ENCODE measurements around the gene PRB2.
"Not testable (repeated sequence)": the region's sequence is repeated elsewhere in the genome, so short reads cannot be mapped to it uniquely, and the experiment has no call there.

Gene PRB2

DNA sequence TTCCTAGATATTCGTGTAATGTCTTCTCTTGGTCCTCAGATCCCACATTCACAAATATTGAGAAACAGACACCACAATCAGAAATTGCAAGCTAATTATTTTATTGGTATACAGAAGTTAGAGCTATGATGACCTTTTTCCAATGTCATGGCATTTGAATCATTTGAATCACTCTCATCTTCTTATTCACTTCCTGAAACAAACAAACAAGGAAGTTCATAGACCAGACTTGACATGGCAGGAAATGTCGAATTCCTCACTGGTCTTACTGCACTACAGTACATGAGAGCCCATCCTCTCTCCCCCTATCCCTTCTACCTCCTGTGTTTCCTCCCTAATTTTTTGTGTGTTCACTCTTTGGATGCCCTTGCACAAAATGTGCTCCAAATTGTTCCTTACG, 3.9 kb downstream of the PRB2 start:
- H3K4me3 ChIP-seq (ENCODE audit: control insufficient read depth in 1 of 7, extremely low read depth in 1 of 7, insufficient read depth in 4 of 7, low read depth in 2 of 7, low read length in 6 of 7); POLR2A ChIA-PET; CTCF ChIA-PET; DNase-seq; H3K4me1 ChIP-seq (ENCODE audit: control extremely low read depth in 1 of 4, control insufficient read depth in 4 of 4, insufficient read depth in 4 of 4, low read length in 3 of 4); H3K27me3 ChIP-seq (replicated peaks in 2 of 5; ENCODE audit: control insufficient read depth in 4 of 5, insufficient read depth in 5 of 5, low read length in 4 of 5); H3K27ac ChIP-seq (ENCODE audit: insufficient read depth in 1 of 2, low read depth in 1 of 2, low read length in 2 of 2, poor library complexity in 1 of 2, severe bottlenecking in 2 of 2); H3K36me3 ChIP-seq (ENCODE audit: control insufficient read depth in 4 of 4, insufficient read depth in 4 of 4, low read length in 3 of 4); H3K9me3 ChIP-seq (ENCODE audit: control extremely low read depth in 1 of 5, control insufficient read depth in 4 of 5, insufficient read depth in 2 of 5, low read depth in 1 of 5, low read length in 4 of 5): not testable (repeated sequence)
- no CpG with 5 or more reads among the region's 3 CpGs for WGBS (ENCODE audit: insufficient coverage)

DNA sequence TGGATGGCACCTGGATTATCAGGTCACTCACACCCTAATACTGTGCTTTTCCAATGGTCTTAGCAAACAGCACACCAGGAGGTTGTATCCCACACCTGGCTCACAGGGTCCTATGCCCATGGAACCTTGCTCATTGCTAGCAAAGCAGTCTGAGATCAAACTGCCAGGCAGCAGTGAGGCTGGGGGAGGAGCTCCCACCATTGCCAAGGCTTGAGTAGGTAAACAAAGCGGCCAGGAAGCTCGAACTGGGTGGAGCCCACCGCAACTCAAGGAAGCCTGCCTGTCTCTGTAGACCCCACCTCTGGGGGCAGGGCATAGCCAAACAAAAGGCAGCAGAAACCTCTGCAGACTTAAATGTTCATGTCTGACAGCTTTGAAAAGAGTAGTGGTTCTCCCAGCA, 17.9 kb downstream of the PRB2 start:
- DNase-seq; POLR2A ChIA-PET; H3K9me3 ChIP-seq (ENCODE audit: control extremely low read depth in 1 of 5, control insufficient read depth in 4 of 5, insufficient read depth in 2 of 5, low read depth in 1 of 5, low read length in 4 of 5); H3K36me3 ChIP-seq (ENCODE audit: control insufficient read depth in 4 of 4, insufficient read depth in 4 of 4, low read length in 3 of 4); H3K4me3 ChIP-seq (ENCODE audit: control insufficient read depth in 1 of 7, extremely low read depth in 1 of 7, insufficient read depth in 4 of 7, low read depth in 2 of 7, low read length in 6 of 7); CTCF ChIA-PET; H3K4me1 ChIP-seq (ENCODE audit: control extremely low read depth in 1 of 4, control insufficient read depth in 4 of 4, insufficient read depth in 4 of 4, low read length in 3 of 4); H3K27me3 ChIP-seq (replicated peaks in 2 of 5; ENCODE audit: control insufficient read depth in 4 of 5, insufficient read depth in 5 of 5, low read length in 4 of 5); H3K27ac ChIP-seq (ENCODE audit: insufficient read depth in 1 of 2, low read depth in 1 of 2, low read length in 2 of 2, poor library complexity in 1 of 2, severe bottlenecking in 2 of 2): not testable (repeated sequence)
- WGBS (ENCODE audit: insufficient coverage): no CpG with 5 or more reads among the region's 3 CpGs

DNA sequence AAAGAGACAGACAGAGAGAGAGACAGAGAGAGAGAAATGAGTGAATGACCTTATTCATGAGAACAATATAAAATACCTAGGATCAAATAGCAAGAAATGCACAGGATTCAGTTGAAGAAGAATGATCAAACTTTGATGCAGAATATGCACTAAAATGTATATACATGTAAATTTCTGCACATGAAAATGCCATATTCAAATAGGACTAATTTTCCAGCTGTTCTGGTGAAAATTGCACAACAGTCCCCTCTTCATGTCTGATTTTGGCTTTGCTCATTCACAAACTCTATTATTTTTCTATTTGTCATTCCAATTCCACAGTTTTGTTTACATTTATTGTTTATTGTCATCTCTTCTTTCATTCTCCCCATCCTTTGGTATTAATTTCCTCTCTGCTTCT, 34.2 kb downstream of the PRB2 start:
- H3K4me1 ChIP-seq (ENCODE audit: control extremely low read depth in 1 of 4, control insufficient read depth in 4 of 4, insufficient read depth in 4 of 4, low read length in 3 of 4): no peaks in the 10 kb centered on the region
- H3K36me3 ChIP-seq (ENCODE audit: control insufficient read depth in 4 of 4, insufficient read depth in 4 of 4, low read length in 3 of 4): no peaks in the 10 kb centered on the region
- no peak overlapping the region for H3K4me3 ChIP-seq (ENCODE audit: control insufficient read depth in 1 of 7, extremely low read depth in 1 of 7, insufficient read depth in 4 of 7, low read depth in 2 of 7, low read length in 6 of 7)
- no peak for DNase-seq
- H3K9me3 ChIP-seq (ENCODE audit: control extremely low read depth in 1 of 5, control insufficient read depth in 4 of 5, insufficient read depth in 2 of 5, low read depth in 1 of 5, low read length in 4 of 5): no peaks in the 10 kb centered on the region
- H3K27me3 ChIP-seq (replicated peaks in 2 of 5; ENCODE audit: control insufficient read depth in 4 of 5, insufficient read depth in 5 of 5, low read length in 4 of 5): no peaks in the 10 kb centered on the region
- ChIA-PET POLR2A (no interaction called here), CTCF (no interaction called here)
- no peak overlapping the region for H3K27ac ChIP-seq (ENCODE audit: insufficient read depth in 1 of 2, low read depth in 1 of 2, low read length in 2 of 2, poor library complexity in 1 of 2, severe bottlenecking in 2 of 2)

DNA sequence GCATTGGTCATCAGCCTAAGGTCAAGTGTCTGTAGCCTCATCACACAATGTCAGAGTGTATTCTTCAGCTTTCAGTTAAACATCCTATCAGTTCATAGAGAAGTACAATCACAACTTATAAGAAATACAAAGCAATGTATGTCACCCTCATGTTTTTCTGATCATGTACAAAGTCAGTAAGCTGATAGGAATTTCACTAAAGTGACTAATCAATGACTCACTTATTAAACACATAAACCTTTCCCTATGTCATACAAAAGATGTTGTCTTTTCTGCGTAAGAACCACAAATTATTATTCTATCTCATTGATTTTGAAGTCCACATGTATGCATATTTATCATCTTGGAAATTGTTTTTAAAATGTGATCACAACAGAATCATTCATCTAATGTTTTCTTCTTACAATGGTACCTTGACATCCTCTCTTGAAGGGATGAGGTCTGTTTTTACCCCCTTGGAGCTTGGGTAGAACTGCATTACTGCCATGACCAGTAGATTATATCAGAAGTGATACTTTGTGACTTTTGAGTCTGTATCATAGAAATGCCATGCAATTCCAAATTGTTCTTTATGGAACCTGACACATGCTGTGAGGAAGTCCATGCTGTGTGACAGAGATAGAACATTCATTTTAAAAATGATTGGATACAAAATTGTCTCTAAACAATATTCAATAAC, 35.0 kb downstream of the PRB2 start:
- H3K4me3 ChIP-seq (ENCODE audit: control insufficient read depth in 1 of 7, extremely low read depth in 1 of 7, insufficient read depth in 4 of 7, low read depth in 2 of 7, low read length in 6 of 7); H3K27me3 ChIP-seq (replicated peaks in 2 of 5; ENCODE audit: control insufficient read depth in 4 of 5, insufficient read depth in 5 of 5, low read length in 4 of 5); CTCF ChIA-PET; H3K27ac ChIP-seq (ENCODE audit: insufficient read depth in 1 of 2, low read depth in 1 of 2, low read length in 2 of 2, poor library complexity in 1 of 2, severe bottlenecking in 2 of 2); DNase-seq; POLR2A ChIA-PET; H3K4me1 ChIP-seq (ENCODE audit: control extremely low read depth in 1 of 4, control insufficient read depth in 4 of 4, insufficient read depth in 4 of 4, low read length in 3 of 4); H3K9me3 ChIP-seq (ENCODE audit: control extremely low read depth in 1 of 5, control insufficient read depth in 4 of 5, insufficient read depth in 2 of 5, low read depth in 1 of 5, low read length in 4 of 5); H3K36me3 ChIP-seq (ENCODE audit: control insufficient read depth in 4 of 4, insufficient read depth in 4 of 4, low read length in 3 of 4): not testable (repeated sequence)
- WGBS (ENCODE audit: insufficient coverage): no CpG with 5 or more reads among the region's 1 CpG

GRCh38 chr12:11351736-11352135, 43.6 kb downstream of the PRB2 start:
- H3K4me3 ChIP-seq (ENCODE audit: control insufficient read depth in 1 of 7, extremely low read depth in 1 of 7, insufficient read depth in 4 of 7, low read depth in 2 of 7, low read length in 6 of 7); H3K27ac ChIP-seq (ENCODE audit: insufficient read depth in 1 of 2, low read depth in 1 of 2, low read length in 2 of 2, poor library complexity in 1 of 2, severe bottlenecking in 2 of 2); H3K9me3 ChIP-seq (ENCODE audit: control extremely low read depth in 1 of 5, control insufficient read depth in 4 of 5, insufficient read depth in 2 of 5, low read depth in 1 of 5, low read length in 4 of 5); CTCF ChIA-PET; H3K36me3 ChIP-seq (ENCODE audit: control insufficient read depth in 4 of 4, insufficient read depth in 4 of 4, low read length in 3 of 4); DNase-seq; H3K27me3 ChIP-seq (replicated peaks in 2 of 5; ENCODE audit: control insufficient read depth in 4 of 5, insufficient read depth in 5 of 5, low read length in 4 of 5); POLR2A ChIA-PET; H3K4me1 ChIP-seq (ENCODE audit: control extremely low read depth in 1 of 4, control insufficient read depth in 4 of 4, insufficient read depth in 4 of 4, low read length in 3 of 4): not testable (repeated sequence)
- 50% methylated on average over 1 of the region's 2 CpGs for whole genome bisulfite sequencing (ENCODE audit: insufficient coverage)

GRCh38 chr12:11348439-11348838, 46.9 kb downstream of the PRB2 start:
- CTCF ChIA-PET: no interaction called here
- POLR2A ChIA-PET: no interaction called here
- 100% methylated on average over 4 of the region's 9 CpGs for WGBS (ENCODE audit: insufficient coverage)

DNA sequence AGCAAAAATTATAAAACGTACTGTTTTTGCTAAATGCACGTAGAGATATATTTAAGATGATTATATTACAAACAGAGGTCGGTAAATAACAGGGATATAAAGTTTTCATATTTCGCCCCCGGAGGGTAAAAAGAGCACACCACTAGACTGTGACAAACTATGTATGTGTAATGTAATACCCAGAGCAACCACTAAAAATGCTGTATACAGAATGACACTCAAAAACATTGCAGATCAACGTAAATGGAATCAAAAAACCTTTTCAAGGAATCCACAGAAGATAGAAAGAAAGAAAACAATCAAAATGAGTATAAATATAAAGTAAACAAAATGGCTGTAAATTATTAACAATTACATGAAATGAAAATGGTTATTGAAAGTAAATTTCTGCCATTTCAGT, 47.6 kb downstream of the PRB2 start:
- H3K27ac ChIP-seq (ENCODE audit: insufficient read depth in 1 of 2, low read depth in 1 of 2, low read length in 2 of 2, poor library complexity in 1 of 2, severe bottlenecking in 2 of 2): no peak overlapping the region
- no peak overlapping the region for H3K4me3 ChIP-seq (ENCODE audit: control insufficient read depth in 1 of 7, extremely low read depth in 1 of 7, insufficient read depth in 4 of 7, low read depth in 2 of 7, low read length in 6 of 7)
- peak in 2 of 3 donors; percentile 0 to 1 for DNase-seq
- H3K27me3 ChIP-seq (replicated peaks in 2 of 5; ENCODE audit: control insufficient read depth in 4 of 5, insufficient read depth in 5 of 5, low read length in 4 of 5): no peaks in the 10 kb centered on the region
- no peaks in the 10 kb centered on the region for H3K4me1 ChIP-seq (ENCODE audit: control extremely low read depth in 1 of 4, control insufficient read depth in 4 of 4, insufficient read depth in 4 of 4, low read length in 3 of 4)
- WGBS (ENCODE audit: insufficient coverage): 90% methylated on average over 2 of the region's 6 CpGs
- H3K9me3 ChIP-seq (ENCODE audit: control extremely low read depth in 1 of 5, control insufficient read depth in 4 of 5, insufficient read depth in 2 of 5, low read depth in 1 of 5, low read length in 4 of 5): peaks cover 0 to 1% (median 0%) of the 10 kb centered on the region in 5 experiments
- ChIA-PET POLR2A (no interaction called here), CTCF (no interaction called here)
- no peaks in the 10 kb centered on the region for H3K36me3 ChIP-seq (ENCODE audit: control insufficient read depth in 4 of 4, insufficient read depth in 4 of 4, low read length in 3 of 4)

More at GRCh38 chr12:11348439-11348838, 46.9 kb downstream of the PRB2 start:
- Histone ChIP-seq H3K27me3 (replicated peaks in 2 of 5; ENCODE audit: control insufficient read depth in 4 of 5, insufficient read depth in 5 of 5, low read length in 4 of 5) (no peaks in the 10 kb centered on the region), H3K36me3 (ENCODE audit: control insufficient read depth in 4 of 4, insufficient read depth in 4 of 4, low read length in 3 of 4) (no peaks in the 10 kb centered on the region), H3K4me1 (ENCODE audit: control extremely low read depth in 1 of 4, control insufficient read depth in 4 of 4, insufficient read depth in 4 of 4, low read length in 3 of 4) (no peaks in the 10 kb centered on the region), H3K27ac (ENCODE audit: insufficient read depth in 1 of 2, low read depth in 1 of 2, low read length in 2 of 2, poor library complexity in 1 of 2, severe bottlenecking in 2 of 2) (no peak overlapping the region), H3K4me3 (ENCODE audit: control insufficient read depth in 1 of 7, extremely low read depth in 1 of 7, insufficient read depth in 4 of 7, low read depth in 2 of 7, low read length in 6 of 7) (no peak overlapping the region), H3K9me3 (ENCODE audit: control extremely low read depth in 1 of 5, control insufficient read depth in 4 of 5, insufficient read depth in 2 of 5, low read depth in 1 of 5, low read length in 4 of 5) (peaks cover 0 to 1% (median 0%) of the 10 kb centered on the region in 5 experiments)
- no peak for DNase-seq
